NCI-H146 (cell line): ENCODE measurements around the gene ARID3A.

Source experiments
- DNase-seq: peaks from one replicate; lab custom pipeline; 2025; lab: John Stamatoyannopoulos, UW

ARID3A gene

GRCh38 chr19:990119-990571 lies 64.3 kb downstream of the ARID3A start:
- no peak for DNase-seq

DNA sequence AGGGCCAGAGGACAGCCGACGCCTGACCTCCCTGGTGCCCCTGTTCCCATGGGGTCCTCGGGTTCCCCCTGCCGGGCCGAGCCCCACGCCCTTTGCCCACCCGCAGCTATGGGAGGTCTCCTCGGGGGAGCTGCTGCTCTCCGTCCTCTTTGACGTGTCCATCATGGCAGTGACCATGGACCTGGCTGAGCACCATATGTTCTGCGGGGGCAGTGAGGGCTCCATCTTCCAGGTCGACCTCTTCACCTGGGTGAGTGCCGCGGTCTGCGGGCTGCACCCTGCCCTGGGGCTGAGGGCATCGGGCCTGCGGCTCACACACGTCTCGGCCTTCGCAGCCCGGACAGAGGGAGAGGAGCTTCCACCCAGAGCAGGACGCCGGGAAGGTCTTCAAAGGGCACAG lies 64.9 kb downstream of the ARID3A start:
- DNase-seq, result no peak

- no peak for DNase-seq
Observed at GRCh38 chr19:991174-991931, 65.5 kb downstream of the ARID3A start.

DNA sequence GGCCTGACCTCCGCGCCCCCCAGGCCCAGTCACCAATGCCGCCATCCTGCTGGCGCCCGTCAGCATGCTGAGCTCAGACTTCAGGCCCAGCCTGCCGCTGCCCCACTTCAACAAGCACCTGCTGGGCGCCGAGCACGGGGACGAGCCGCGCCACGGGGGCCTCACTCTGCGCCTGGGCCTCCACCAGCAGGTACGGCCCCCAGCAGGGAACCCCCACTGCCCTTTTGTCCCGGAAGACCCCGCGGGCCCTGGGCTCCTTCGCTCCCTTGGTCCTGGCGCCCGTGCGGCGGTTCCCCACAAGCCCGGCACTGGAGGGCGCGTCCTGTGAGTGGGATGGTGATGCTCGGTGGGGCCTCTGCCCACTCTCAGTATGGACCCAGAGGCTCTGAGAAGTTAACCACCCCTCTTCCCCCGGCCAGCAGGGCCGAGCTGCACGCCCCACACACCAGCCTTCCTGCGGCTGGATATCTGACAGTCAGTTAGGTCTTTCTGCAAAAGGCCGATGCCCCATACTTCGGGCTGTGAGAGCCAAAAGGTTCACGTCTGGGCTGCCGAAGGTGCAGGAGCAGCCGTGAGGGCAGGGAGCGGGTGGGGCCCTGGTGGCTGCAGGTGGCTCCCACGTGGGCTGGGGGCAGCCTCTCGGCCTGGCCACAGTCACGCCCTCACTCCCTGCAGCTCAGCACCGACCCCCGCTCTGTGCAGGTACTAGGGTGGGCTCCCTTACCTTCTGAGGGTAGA lies 66.3 kb downstream of the ARID3A start:
- no peak for DNase-seq

- DNase-seq, result no peak
Observed at GRCh38 chr19:992670-993055, 66.8 kb downstream of the ARID3A start.

DNA sequence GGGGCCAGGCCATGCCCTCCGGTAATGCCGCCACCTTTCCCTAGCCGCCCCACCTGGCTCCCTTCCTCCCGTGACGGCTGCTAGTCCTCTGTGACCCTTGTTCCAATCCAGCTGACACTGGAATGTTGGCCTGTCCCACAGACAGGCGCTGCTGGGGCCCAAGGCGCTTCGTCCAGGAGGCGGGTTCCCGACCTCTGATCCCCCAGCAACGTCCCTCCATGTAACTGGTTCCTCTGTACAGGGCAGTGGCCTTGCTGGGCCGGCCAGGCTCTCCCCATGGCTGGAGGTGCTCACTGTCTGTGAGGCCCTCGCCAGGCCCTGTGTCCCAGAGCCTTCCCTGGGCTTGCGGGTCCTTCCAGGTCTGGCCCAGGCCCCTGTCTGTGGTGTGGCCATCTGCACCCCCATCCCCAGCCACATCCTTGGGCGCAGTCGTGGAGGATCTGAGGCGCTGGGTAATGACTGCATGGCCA lies 67.6 kb downstream of the ARID3A start:
- no peak for DNase-seq

GRCh38 chr19:993831-994393 lies 68.1 kb downstream of the ARID3A start:
- no peak for DNase-seq

DNA sequence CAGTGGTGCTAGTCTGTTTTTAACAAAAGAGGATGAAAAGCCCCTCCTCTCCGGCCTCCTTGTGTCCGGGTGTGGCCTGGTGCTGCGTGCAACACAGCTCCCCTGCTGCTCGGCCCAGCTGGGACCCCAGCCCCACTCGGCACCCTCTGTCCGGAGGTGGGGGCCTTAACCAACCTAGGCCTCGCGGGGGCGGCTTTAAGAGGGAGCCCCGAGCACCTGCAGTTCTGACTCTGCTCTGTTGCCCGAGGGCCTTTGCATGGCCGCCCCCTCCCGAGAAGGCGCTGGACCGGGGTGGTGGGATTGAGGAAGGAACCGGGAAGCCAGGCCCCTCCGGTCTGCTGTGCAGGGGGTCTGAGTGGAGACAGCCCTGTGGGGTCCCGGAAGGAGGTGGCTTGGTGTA lies 68.7 kb downstream of the ARID3A start:
- no peak for DNase-seq

- no peak for DNase-seq
Observed at GRCh38 chr19:995051-995827, 69.4 kb downstream of the ARID3A start.

DNA sequence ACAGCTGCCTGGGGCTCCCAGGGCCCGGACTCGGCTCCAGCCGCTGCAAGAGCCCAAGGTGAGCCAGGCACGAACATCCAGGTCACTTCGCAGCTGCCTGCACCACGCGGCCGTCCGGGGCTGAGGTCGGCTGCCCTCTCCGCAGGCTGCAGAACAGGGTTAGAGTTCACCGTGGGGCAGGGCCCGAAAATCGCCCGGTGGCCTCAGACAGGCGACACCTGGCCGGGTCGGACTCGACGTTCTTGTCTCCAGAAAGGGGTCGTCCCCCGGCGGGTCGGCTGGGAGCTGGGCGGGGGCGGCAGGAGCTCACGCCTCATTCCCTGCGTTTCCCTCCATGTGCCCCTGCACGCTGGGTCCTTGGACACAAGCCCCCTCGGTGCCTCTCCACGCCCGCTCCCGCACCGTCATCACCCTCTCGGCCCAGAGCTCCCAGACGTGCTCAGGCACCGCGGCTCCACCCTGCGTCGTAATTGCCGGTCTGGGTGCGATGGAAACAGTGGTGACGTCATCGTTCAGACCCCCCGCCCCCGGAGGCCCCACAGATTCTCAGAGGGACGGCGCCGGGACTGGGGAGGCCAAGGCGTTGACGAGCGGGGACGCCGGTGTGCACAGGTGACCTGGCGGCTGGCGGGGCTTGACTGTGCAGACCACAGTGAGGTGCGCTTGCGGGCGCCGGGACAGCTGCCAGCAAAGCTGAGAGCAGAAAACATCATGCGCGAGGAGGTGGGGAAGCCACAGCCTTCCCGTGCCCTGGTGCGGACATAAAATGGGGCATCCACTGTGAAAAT lies 70.4 kb downstream of the ARID3A start:
- DNase-seq, result peak; percentile 57

DNA sequence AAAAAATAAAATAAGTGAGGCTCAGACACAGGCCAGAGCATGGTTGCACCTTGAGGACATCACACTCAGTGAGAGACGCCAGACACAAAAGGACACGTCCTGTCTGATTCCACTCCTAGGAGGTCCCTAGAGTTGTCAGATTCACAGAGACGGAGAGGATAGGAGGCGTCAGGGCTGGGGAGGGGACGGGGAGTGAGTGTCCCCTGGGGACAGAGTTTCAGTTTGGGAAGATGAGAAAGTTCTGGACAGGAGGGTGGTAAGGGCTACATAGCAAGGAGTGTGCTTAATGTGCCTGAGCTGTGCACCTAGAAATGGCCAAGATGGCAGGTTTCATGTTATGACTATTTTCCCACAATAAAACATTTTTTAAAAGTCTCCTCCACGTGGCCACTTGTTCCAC lies 72.2 kb downstream of the ARID3A start:
- no peak for DNase-seq

DNA sequence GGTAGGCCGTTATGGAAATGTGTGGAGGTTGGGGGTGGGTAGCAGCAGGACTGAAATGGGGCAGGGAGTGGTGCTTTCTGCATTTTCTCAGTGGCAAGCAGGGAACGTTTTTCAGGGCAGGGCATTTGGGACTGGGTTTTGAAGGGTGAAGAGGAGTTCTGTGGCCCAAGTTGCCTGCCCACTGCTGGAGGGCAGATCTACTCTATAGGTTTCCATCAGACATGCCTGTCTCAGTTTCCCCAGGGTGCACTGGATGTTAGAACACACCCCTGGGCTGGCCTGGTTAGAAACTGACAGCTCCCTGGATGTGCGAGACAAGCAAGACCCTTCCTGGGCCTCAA lies 73.5 kb downstream of the ARID3A start:
- DNase-seq, result no peak

GRCh38 chr19:1000095-1000494 lies 74.3 kb downstream of the ARID3A start, which contains the start of gene GRIN3B:
TSS of gene GRIN3B (plus strand) at chr19:1000419. CDS start at chr19:1000438, 19 bp downstream.
- peak; percentile 25 for DNase-seq

DNA sequence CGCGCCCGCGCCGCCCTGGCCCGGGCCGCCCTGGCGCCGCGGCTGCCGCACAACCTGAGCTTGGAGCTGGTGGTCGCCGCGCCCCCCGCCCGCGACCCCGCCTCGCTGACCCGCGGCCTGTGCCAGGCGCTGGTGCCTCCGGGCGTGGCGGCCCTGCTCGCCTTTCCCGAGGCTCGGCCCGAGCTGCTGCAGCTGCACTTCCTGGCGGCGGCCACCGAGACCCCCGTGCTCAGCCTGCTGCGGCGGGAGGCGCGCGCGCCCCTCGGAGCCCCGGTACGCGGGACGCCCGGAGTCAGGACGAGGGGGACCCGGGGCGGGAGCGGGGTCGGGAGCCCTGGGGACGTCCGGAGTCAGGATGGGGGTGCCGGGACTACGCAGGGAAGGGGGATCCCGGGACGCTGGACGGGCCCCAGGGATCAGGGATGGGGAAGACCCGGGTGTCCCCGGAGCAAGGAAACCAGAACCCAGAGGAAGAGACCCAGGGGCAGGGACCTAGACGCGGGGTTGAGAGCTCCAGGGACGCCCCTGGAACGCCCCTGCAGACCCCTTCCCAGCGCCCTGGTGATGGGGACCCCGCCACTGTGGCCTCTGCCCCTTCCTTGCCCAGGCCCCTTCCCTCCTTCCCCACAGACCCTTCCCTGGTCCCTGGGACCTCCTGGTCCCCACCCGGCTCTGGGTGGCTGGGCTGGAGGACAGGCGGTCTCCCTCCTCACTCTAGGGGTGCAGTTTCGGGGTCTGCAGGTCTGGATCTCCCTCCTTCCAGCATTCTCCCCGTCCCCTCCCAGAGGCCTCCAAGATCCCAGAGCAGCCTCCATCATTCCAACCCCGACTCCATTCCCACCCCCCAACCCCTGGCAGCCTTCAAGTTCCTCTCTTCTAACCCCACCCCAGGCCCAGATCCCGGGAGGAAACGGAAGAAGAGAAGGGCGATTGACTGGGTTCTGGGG lies 75.0 kb downstream of the ARID3A start:
- DNase-seq, result no peak

DNA sequence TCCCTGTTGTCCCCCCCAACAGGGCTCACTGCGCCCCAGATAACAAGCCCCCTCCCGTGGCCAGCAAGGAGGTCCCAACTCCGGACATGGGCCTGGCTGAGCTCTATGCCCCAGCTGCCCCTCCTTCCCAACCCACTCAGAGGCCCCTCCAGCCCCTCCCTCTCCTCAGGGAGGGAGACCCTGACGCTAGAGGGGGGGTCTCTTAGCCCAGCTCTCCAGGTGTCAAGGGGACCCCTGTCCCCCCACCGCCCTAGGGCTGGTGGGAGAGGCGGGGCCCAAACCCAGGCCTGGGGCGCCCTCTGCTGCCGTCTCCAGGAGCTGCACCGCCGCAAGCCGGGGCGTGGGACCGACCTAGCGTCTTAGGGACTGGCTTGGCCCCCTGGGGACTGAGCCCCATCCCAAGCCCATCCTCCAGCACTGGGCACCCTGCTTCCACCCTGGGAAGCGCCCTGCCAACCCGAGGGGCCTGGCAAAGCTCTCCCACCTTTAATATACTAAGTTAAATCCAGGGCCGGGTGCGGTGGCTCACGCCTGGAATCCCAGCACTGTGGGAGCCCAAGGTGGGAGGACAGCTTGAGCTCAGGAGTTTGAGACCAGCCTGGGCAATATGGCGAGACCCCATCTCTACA lies 75.8 kb downstream of the ARID3A start:
- DNase-seq, result peak; percentile 15

DNA sequence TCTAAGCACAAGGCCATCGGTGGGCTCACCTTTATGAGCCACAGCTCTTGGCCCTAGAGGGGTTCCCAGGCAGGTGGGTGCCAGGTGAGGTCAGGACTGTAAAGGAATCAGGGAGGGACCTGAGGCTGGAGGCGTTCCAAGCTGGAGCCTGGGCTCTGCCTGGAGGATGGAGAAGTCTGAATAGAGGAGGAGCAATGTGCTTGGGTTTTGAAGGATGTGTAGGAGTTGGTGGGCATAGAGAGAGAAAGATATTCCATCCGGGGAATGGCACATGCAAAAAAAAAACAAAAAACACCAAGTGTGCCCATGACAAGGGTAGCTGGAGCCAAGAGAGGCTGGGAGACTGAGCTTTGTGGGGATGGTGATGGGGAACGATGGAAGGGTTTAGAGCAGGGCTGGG lies 76.8 kb downstream of the ARID3A start:
- DNase-seq, result no peak

DNA sequence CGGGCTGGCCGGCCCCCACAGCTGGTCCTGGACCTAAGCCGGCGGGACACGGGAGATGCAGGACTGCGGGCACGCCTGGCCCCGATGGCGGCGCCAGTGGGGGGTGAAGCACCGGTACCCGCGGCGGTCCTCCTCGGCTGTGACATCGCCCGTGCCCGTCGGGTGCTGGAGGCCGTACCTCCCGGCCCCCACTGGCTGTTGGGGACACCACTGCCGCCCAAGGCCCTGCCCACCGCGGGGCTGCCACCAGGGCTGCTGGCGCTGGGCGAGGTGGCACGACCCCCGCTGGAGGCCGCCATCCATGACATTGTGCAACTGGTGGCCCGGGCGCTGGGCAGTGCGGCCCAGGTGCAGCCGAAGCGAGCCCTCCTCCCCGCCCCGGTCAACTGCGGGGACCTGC lies 77.4 kb downstream of the ARID3A start:
- DNase-seq, result no peak

GRCh38 chr19:1004204-1004802 lies 78.5 kb downstream of the ARID3A start:
- no peak for DNase-seq
